ENCODE measurements around the gene ABHD4. TPM values are rescaled to one million over a fixed set of nuclear protein-coding genes. Genes with fewer than 3 reads are reported as not detected.

ABHD4 gene
- total and polyA plus RNA-seq, 7 donors, result 6.1 to 64.0 (median 26.4) TPM

GRCh38 chr14:22626590-22626989 is 28.5 kb downstream of the ABHD4 start:
- Histone ChIP-seq H3K4me3 (no peak overlapping the region), H3K9me3 (no peaks in the 10 kb centered on the region), H3K36me3 (ENCODE audit: insufficient read depth in 1 of 2, low read depth in 1 of 2) (no peaks in the 10 kb centered on the region), H3K4me1 (no peaks in the 10 kb centered on the region), H3K27me3 (ENCODE audit: insufficient read depth in 3 of 3, low read length in 2 of 3) (no peaks in the 10 kb centered on the region), H3K27ac (no peak overlapping the region)
- intact Hi-C loops (cut with DNase I), result no loop called here
- ATAC-seq (no peak), DNase-seq (no peak)
- TF ChIP-seq CTCF (IDR thresholded peaks at IDR 0.05), result no peak
- 81 to 88% (median 87%) methylated on average over 6 of the region's 6 CpGs for WGBS, 3 donors

GRCh38 chr14:22627506-22628263 is 29.6 kb downstream of the ABHD4 start:
- Histone ChIP-seq H3K27me3 (ENCODE audit: insufficient read depth in 3 of 3, low read length in 2 of 3) (no peaks in the 10 kb centered on the region), H3K36me3 (ENCODE audit: insufficient read depth in 1 of 2, low read depth in 1 of 2) (no peaks in the 10 kb centered on the region), H3K4me1 (no peaks in the 10 kb centered on the region), H3K9me3 (no peaks in the 10 kb centered on the region), H3K27ac (no peak overlapping the region), H3K4me3 (no peak overlapping the region)
- 71 to 75% (median 74%) methylated on average over 7 of the region's 7 CpGs for WGBS, 3 donors
- ATAC-seq, result no peak
- intact Hi-C loops (cut with DNase I), result no loop called here
- no peak for TF ChIP-seq CTCF (IDR thresholded peaks at IDR 0.05)
- DNase-seq, result no peak

- no peaks in the 10 kb centered on the region for H3K36me3 ChIP-seq (ENCODE audit: insufficient read depth in 1 of 2, low read depth in 1 of 2)
- H3K27ac ChIP-seq, result no peak overlapping the region
- H3K9me3 ChIP-seq, result no peaks in the 10 kb centered on the region
- H3K4me3 ChIP-seq, result no peak overlapping the region
- WGBS, 3 donors, result 65 to 77% (median 72%) methylated on average over 5 of the region's 5 CpGs
- no peak for DNase-seq
- TF ChIP-seq CTCF (IDR thresholded peaks at IDR 0.05), result no peak
- no peaks in the 10 kb centered on the region for H3K27me3 ChIP-seq (ENCODE audit: insufficient read depth in 3 of 3, low read length in 2 of 3)
- ATAC-seq, result no peak
- intact Hi-C loops (cut with DNase I), result no loop called here
- no peaks in the 10 kb centered on the region for H3K4me1 ChIP-seq
Measured at GRCh38 chr14:22629361-22629760, 31.3 kb downstream of the ABHD4 start.

- DNase-seq, result no peak
- no peak for ATAC-seq
- Histone ChIP-seq H3K27me3 (ENCODE audit: insufficient read depth in 3 of 3, low read length in 2 of 3) (no peaks in the 10 kb centered on the region), H3K27ac (no peak overlapping the region), H3K4me3 (no peak overlapping the region), H3K36me3 (ENCODE audit: insufficient read depth in 1 of 2, low read depth in 1 of 2) (no peaks in the 10 kb centered on the region), H3K4me1 (no peaks in the 10 kb centered on the region), H3K9me3 (no peaks in the 10 kb centered on the region)
- WGBS, 3 donors, result 86 to 91% (median 90%) methylated on average over 3 of the region's 3 CpGs
- intact Hi-C loops (cut with DNase I), result no loop called here
- no peak for TF ChIP-seq CTCF (IDR thresholded peaks at IDR 0.05)
Measured at GRCh38 chr14:22630066-22630465, 32.0 kb downstream of the ABHD4 start.

- WGBS, 3 donors, result 66 to 76% (median 71%) methylated on average over 2 of the region's 2 CpGs
- Histone ChIP-seq H3K36me3 (ENCODE audit: insufficient read depth in 1 of 2, low read depth in 1 of 2) (no peaks in the 10 kb centered on the region), H3K4me3 (no peak overlapping the region), H3K9me3 (no peaks in the 10 kb centered on the region), H3K27me3 (ENCODE audit: insufficient read depth in 3 of 3, low read length in 2 of 3) (no peaks in the 10 kb centered on the region), H3K4me1 (no peaks in the 10 kb centered on the region), H3K27ac (no peak overlapping the region)
- DNase-seq (no peak), ATAC-seq (no peak)
- intact Hi-C loops (cut with DNase I), result no loop called here
- TF ChIP-seq CTCF (IDR thresholded peaks at IDR 0.05), result no peak
Measured at GRCh38 chr14:22630486-22630885, 32.4 kb downstream of the ABHD4 start.

Data from psoas muscle (tissue), 8 donors.